Measurements from ENCODE around the gene HSPG2.
"Not testable (repeated sequence)": the region's sequence is repeated elsewhere in the genome, so short reads cannot be mapped to it uniquely, and the experiment has no call there.

The HSPG2 gene

DNA sequence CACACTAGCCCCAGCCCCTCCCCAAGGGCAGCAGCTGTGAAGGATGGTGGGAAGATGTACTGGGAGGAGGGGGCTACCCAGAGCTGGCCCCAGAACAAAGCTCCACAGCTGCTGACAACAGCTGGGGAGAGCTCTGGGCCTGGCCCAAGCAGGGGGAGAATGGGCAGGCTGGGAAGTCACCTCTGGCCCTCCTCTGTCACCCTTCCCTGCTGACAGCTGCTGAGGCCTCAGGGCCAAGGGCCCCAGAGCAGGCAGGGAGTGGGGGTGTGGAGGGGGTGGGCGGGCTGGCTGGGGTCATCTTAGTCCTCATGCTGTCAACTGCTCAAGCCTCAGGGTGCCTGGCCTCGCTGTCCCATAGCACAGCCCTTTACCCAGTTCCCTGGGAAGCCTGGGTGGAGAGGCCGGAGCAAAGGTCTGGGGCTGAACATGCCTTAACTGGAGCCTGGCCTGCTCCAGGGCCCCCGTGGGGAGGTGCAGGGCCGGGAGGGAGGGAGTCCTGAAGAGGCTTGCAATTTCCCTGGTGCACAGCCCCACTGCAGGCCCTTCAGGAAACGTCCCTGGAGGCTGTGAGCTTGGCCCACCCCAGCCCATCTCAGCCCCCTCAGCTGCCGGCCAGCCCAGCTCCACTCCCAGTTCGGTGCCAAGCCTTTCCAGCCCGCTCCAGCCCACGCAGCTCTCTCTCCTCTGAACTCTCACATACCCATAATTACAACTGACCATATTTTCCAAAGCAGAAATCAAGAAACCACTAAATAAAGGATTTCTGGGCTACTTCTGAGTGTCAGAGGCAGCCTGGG lies 25.7 kb downstream of the HSPG2 start:
- no peak for DNase-seq

GRCh38 chr1:21910558-21911204 lies 26.4 kb downstream of the HSPG2 start:
- DNase-seq, result no peak

GRCh38 chr1:21909787-21910503 lies 27.2 kb downstream of the HSPG2 start:
- DNase-seq, result no peak

- no peak for DNase-seq
These were observed 27.8 kb downstream of the HSPG2 start for GRCh38 chr1:21909286-21909759.

DNA sequence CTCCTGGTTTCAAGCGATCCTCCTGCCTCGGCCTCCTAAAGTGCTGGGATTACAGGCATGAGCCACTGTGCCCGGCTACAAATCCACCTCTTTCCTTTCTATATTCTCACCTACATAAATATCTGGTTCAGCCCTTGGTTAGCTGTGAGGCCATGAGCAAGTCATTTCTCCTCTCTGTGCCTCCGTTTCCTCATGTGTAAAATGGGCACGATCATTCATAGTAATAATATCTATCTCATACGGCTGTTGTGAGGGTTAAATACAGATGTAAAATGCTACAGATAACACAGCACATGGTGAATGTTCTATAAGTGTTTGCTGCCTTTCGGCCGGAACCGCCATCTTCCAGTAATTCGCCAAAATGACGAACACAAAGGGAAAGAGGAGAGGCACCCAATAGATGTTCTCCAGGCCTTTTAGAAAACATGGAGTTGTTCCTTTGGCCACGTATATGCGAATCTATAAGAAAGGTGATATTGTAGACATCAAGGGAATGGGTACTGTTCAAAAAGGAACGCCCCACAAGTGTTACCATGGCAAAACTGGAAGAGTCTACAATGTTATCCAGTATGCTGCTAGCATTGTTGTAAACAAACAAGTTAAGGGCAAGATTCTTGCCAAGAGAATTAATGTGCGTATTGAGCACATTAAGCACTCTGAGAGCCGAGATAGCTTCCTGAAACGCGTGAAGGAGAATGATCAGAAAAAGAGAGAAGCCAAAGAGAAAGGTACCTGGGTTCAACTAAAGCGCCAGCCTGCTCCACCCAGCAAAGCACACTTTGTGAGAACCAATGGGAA lies 29.2 kb downstream of the HSPG2 start:
- not testable (repeated sequence) for DNase-seq

DNA sequence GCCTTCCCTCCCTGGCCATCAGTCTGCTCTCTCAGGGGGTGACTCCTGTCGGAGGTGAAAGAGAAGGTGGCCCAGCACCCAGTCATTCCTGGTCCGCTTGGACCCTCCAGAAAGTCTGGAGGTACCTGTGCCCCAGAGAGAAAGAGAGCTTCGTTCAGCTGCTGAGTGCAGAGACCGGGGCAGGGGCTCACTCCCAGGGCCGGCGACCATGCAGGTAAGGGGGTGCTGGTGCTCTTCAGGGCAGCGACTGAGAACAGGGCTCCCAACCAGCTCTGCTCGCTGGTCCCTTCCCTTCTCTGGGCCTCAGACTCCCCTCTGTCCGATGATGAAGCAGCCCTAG lies 30.1 kb downstream of the HSPG2 start:
- no peak for DNase-seq

GRCh38 chr1:21906173-21907078 lies 30.7 kb downstream of the HSPG2 start:
- DNase-seq, result no peak

DNA sequence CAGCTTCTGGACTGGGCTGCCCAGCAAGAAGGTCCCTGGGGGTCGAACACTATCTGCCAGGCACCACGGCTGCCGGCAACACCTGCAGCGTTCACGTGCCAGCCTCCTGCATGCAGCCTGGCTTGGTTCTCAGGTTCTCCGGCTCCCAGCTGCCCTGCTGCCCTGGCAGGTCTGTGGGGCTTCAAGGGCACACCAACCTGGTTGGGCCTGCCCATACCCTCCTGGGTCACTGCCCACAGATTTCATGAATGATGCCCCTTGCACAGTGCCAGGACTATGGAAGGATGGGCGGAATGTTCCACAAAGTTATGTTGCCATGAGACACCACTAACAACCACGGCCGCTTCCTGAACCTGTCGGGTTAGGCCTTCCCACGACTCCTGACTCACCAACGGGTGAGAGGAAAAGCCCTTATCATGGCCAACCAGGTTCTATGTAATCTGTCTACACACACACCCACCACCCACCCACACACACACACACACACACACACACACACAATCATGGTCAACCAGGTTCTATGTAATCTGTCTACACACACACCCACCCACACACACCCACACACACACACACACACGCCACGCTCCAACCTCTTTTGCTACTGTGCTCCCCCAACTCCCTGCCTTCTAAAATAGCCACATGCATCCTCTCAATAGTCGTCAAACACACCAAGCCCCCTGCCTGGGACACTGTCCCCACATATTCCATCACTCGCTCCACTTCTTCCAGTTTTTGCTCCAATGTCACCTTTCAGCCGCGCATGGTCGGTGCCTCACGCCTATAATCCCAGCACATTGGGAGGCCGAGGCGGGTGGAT lies 32.2 kb downstream of the HSPG2 start:
- DNase-seq, result peak; percentile 44

- no peak for DNase-seq
These were observed 32.7 kb downstream of the HSPG2 start for GRCh38 chr1:21904454-21904703.

DNA sequence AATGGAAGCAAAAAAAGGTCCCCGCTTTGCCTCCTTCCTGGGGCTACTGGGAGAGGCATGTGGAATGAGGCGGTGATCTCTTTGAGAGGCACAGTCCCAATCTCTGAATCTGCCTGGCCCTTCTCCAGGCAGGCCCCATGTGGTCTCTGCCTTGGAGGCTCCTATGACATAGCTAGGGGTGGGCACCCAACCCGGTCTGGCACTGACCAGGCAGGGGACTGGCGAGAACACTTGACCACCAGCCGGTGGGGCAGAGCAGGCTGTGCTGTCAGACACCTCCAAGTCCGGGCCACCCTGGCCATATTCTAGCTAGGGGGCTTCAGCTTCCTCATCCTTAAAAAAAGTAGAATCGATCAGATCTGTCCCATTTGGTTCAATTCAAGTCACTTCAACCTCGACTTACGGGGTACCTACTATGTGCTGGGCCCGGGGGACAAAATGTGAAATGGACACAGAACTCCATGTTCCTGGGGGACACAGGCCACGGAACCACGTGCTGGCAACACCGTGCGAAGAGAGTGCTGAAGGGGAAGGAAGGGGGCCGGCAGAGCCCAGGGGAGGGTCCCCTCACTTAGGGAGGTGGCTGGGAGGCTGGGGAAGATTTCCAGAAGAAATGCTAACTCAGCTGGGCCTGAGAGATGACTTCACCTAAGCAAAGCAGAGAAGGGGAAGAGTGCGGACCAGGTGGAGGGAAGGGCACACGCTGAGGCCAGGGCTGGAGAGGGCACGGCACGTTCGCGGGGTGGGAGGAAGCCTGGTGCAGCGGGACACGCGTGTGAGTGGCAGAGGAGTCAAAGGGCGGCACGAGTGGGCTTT lies 33.3 kb downstream of the HSPG2 start:
- no peak for DNase-seq

DNA sequence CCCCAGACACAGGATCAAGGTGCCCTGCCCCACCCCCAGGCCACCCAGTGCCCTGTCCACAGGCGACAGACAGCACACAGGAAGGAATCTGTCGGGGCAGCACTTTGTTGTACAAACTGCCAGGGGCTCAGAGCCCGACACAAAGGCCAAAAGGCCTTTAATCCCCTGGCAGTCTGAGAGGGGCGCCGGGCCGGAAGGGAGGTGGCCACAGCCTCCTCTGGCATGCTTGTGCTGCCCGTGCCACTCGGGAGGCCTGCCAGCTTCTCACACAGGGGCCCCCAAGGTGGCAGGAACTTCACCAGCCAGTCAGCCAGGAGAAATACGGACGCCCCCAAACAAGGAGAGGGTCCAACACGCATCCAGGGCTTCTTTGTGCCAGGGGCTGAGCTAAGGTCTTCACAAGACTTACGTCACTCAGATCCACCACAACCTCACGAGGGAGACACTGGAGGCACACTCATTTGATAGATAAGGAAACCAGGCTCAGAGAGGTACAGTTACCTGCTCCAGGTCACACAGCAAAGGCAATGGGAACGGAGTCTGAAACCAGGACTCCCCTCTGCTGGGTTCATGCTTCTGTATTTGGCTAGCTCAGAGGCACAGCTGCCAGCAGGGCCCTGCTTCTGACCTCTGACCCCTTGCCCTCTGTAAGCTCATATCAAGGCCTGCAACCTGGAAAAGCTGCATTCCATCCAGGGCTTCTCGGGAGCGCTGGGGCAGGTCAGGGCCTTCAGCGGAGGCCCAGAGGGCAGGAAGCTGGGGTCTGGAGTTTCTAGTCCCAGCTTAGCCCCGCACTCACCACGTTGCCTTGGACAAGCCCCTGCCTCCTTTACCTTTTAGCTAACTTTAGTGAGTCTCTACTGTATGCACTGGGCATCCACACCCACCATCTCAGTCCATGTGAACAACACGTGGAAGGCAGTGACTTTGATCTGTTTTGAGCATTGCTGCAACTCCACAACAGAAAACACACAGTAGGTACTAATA lies 34.8 kb downstream of the HSPG2 start:
- DNase-seq, result no peak

GRCh38 chr1:21901473-21901847 lies 35.6 kb downstream of the HSPG2 start:
- no peak for DNase-seq

DNA sequence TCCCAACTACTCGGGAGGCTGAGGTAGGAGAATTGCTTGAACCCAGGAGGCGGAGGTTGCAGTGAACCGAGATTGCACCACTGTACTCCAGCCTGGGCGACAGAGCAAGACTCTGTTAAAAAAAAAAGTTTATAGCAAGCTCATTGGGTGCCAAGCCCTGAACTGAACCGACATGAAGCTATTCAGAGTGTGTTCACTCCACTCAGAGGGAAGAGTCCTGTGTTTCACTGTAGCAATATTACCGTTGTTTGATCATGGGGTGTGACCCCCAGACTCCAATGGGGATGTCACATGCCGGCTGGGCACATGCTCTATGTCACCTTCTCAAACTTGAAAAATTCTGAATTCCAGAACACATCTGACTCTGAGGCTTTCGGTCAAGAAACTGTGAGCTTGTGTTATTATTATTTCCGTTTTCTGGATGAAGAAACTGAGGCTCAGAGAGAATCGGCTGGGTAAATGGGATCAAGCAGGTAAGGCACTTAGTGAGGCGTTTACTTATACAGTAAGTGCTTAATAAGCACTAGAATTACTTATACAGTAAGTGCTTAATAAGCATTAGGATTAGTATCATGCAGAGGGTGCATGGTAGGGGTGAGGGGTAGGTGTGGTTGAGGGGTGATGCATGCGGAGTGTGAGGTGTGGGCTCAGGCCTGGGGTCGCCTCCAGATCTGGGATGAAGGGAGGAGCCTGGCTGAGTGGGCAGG lies 36.2 kb downstream of the HSPG2 start:
- DNase-seq, result no peak

GRCh38 chr1:21899987-21900386 lies 37.1 kb downstream of the HSPG2 start:
- no peak for DNase-seq

DNA sequence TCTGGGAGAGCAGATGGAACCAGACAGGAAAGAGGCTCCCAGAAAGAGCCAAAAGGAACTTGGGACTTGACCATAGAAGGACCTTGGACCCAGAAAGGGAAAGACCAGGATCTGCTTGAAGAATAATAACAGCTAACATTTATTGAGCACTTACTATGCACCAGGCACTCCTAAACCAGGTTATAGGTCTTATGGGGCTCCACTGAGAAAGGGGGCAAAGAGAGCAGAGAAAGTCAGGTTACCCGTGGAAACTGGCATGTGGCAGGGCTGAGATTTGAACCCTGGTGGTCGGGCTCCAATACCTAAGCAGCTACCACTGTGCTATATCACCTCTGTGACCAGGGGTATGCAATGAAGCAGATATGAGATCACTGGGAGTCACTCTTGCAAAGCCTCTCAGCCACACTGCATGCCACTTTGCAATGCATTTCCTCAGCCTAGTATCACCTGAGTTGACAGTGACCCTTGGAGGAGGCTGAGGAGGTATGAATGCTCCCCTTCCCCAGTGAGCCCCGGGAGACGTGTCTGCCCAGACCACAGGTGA lies 37.8 kb downstream of the HSPG2 start:
- DNase-seq, result no peak

DNA sequence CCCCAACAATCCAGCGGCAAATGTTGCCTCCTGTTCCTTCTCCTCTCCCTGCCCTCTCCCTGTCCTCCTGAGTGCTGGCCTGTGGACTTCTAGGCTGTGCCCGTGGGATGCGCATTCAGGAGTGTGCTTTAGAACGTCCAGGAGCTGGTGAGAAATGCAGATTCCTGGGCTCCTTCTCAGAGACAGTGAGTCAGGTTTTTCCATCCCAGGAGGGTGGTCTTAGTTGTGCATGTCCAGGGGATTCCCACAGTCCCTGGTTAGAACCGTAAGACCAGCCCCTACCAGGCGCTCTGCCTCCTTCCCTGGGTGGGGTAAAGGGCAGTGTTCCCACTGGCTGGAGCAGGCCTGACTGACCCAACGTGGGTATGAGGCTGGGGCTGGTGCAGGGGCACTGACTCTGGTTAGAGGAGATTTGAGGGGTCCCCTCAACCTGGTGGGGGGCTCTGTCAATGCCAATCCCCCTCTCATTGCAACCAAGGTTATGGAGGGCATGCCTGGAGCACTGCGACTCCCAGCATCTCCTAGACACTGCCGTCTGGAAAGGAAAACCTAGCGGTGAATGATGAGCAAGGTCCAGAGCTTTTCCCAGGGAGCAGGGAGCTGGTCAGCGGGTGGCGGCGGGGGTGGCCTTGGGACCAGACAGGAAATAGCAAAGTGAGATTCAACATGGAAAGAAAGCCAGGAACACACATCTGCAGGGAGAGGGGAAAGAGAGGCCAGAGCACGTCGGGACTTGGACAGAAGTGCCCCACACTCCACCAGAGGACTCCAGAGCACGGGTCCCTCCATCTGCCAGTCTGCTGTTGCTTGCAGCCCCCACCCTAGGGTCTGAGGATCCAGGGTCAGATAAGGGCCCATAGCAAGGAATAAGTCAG lies 38.5 kb downstream of the HSPG2 start:
- DNase-seq, result no peak

DNA sequence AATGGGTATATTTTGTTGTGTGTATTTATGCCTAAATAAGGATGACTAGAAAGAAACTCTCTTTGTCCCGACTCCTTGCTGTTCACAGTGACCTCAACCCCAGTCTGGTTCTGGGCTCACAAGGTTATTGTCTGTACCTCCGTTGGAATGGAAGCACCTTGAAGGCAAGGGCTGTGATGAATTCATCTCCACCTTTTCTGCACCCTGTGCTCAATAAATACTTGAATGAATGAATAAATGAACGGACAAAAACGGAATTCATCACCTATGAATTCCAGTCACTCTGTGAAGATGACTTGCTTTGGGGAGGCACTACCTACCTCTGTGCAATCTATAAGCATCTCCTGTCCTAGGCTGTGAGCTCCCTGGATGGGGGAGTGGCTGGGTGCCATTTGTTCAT lies 39.3 kb downstream of the HSPG2 start:
- no peak for DNase-seq
